HepG2 (cell line): ENCODE results near the gene L3MBTL4. TPM values are rescaled to one million over a fixed set of nuclear protein-coding genes. Genes with fewer than 3 reads are reported as not detected.

Source experiments
- ATAC-seq: fragments of 200-7000 bp; cut with Tn5 transposase; 3 replicates; pipeline ENCODE4 v1.9.1; 2020; ENCODE audit warnings: mild to moderate bottlenecking, moderate library complexity
- BruUV-seq: library from RNA; stranded (reverse); fragments of 400-500 nt; replicated peaks from 2 replicates; lab custom pipeline; 2021; lab: Mats Ljungman, UMichigan
- CTCF ChIA-PET: fragments of 300-600 bp; formaldehyde crosslinking; extraction: SDS; loops from one replicate; lab custom pipeline; 2021; ENCODE audit warnings: low total read pairs, inconsistent platforms, low intra/inter-chr PET ratio; lab: Yijun Ruan, JAX
- POLR2A ChIA-PET: fragments of 350-600 bp; sonication (Branson Sonifier 250); formaldehyde crosslinking; loops from one replicate; lab custom pipeline; 2020; ENCODE audit warnings: antibody characterized with exemption, inconsistent platforms; lab: Yijun Ruan, JAX
- DNase-seq: peaks from one replicate; pipeline ENCODE4 v3.0.0-alpha.2; 2015; ENCODE audit warnings: low spot score
- FAIRE-seq: peaks from 3 replicates; lab custom pipeline; 2011; peaks lifted over from hg19 to GRCh38; lab: Jason Lieb, UNC
- H2AFZ ChIP-seq: one replicate; pipeline ENCODE4 v1.6.1; 2011; ENCODE audit warnings: low read length, inconsistent platforms
- H3K27ac ChIP-seq: fragments of 300-600 bp; 3 replicates; pipeline ENCODE4 v1.8.0; 2011; ENCODE audit warnings: mixed run types, mild to moderate bottlenecking, mixed read lengths, low read length, inconsistent platforms; ENCODE audit not compliant: insufficient read depth; ENCODE audit errors: extremely low read length
- H3K27me3 ChIP-seq, 2 experiments: fragments of 200-600 bp in 1 of 2; 2 replicates in 1 of 2; 3 replicates in 1 of 2; pipeline versions ENCODE4 v1.6.0 to v1.8.0; 2011; ENCODE audit warnings: low read length in 2 of 2, mild to moderate bottlenecking in 2 of 2, moderate library complexity in 2 of 2, inconsistent platforms in 1 of 2; ENCODE audit not compliant: insufficient read depth in 2 of 2, control insufficient read depth in 1 of 2
- H3K36me3 ChIP-seq, 2 experiments: fragments of 200-600 bp in 1 of 2; replicated peaks in 1 of 2; 2 replicates in 1 of 2; 3 replicates in 1 of 2; pipeline versions ENCODE4 v1.5.1 to v1.8.0; 2011; ENCODE audit warnings: low read length in 2 of 2, inconsistent platforms in 1 of 2; ENCODE audit not compliant: insufficient read depth in 2 of 2, control insufficient read depth in 1 of 2
- H3K4me1 ChIP-seq: 2 replicates; pipeline ENCODE4 v1.5.1; 2012; ENCODE audit warnings: low read length, inconsistent platforms; ENCODE audit not compliant: insufficient read depth
- H3K4me2 ChIP-seq: 2 replicates; pipeline ENCODE4 v1.6.0; 2011; ENCODE audit warnings: low read depth, low read length, inconsistent platforms
- H3K4me3 ChIP-seq, 3 experiments: fragments of 200-600 bp in 1 of 3; sonication (generic), shearing (Covaris generic) in 1 of 3; replicated peaks in 1 of 3; 2 replicates each; pipeline ENCODE4 v1.5.1; 2011 to 2016; ENCODE audit warnings: low read length in 3 of 3, inconsistent platforms in 2 of 3, low read depth in 2 of 3, mild to moderate bottlenecking in 2 of 3, control low read depth in 1 of 3, mixed read lengths in 1 of 3; ENCODE audit not compliant: insufficient read depth in 1 of 3
- H3K79me2 ChIP-seq: one replicate; pipeline ENCODE4 v1.6.1; 2011; ENCODE audit warnings: low read length, inconsistent platforms; ENCODE audit not compliant: insufficient read depth
- H3K9ac ChIP-seq: 2 replicates; pipeline ENCODE4 v1.6.0; 2011; ENCODE audit warnings: mild to moderate bottlenecking, low read depth, low read length, inconsistent platforms; ENCODE audit not compliant: insufficient read depth
- H3K9me3 ChIP-seq: 2 replicates; pipeline ENCODE4 v1.5.1; 2012; ENCODE audit warnings: mild to moderate bottlenecking, low read length
- H4K20me1 ChIP-seq: 2 replicates; pipeline ENCODE4 v1.6.0; 2011; ENCODE audit warnings: inconsistent platforms, mild to moderate bottlenecking, low read length, moderate library complexity; ENCODE audit not compliant: insufficient read depth
- CHCHD3 ChIP-seq: sonication (generic); formaldehyde crosslinking; IDR thresholded peaks from 2 replicates; pipeline ENCODE4 v1.8.0; 2022; ENCODE audit warnings: mild to moderate bottlenecking, missing genetic modification reagents, moderate library complexity
- ZNF136 ChIP-seq: sonication (generic); formaldehyde crosslinking; IDR thresholded peaks from 2 replicates; pipeline ENCODE4 v1.8.1; 2022; ENCODE audit warnings: low read depth, mild to moderate bottlenecking, moderate library complexity, missing genetic modification reagents
- ZNF281 ChIP-seq: sonication (generic); formaldehyde crosslinking; IDR thresholded peaks from 2 replicates; pipeline ENCODE4 v1.4.0; 2020; ENCODE audit warnings: missing genetic modification reagents, borderline replicate concordance
- ZNF674 ChIP-seq: sonication (generic); formaldehyde crosslinking; IDR thresholded peaks from 2 replicates; pipeline ENCODE4 v1.5.0; 2020; ENCODE audit warnings: low read depth, mild to moderate bottlenecking, missing genetic modification reagents
- WGBS: methylation state at CpG from one replicate; pipeline ENCODE4 v1.1.6; 2017; ENCODE audit warnings: low lambda C conversion rate; 5-methylcytosine and 5-hydroxymethylcytosine counted together
- in situ Hi-C: cut with HindIII; loops from 2 replicates; pipeline ENCODE4 v1.10.0; 2017; ENCODE audit warnings: low pct_unique_long_range_greater_than_20kb; ENCODE audit not compliant: extremely low pct_ligation_motif_present
- intact Hi-C: fragments of 100-400 bp; cut with micrococcal nuclease; formaldehyde crosslinking; loops from one replicate; pipeline ENCODE4 v1.10.0; 2022; ENCODE audit not compliant: unreplicated experiment
- polyA plus RNA-seq, 8 experiments: library from polyadenylated mRNA; depleted of rRNA in 3 of 8; stranded (reverse) in 7 of 8; unstranded in 1 of 8; fragments of >200 nt; fragmentation: Illumina TruSeq in 4 of 8; extraction: Trizol in 4 of 8; gene quantifications; 2 replicates each; pipeline versions ENCODE4 v1.2.1 to v1.2.3, GENCODE V29; 2011 to 2016; ENCODE audit warnings: low read depth in 4 of 8, missing spikeins in 1 of 8, mixed read lengths in 1 of 8; ENCODE audit not compliant: insufficient read depth in 1 of 8
- total RNA-seq, 5 experiments: library from RNA; depleted of rRNA; stranded (reverse); fragments of >200 nt; fragmentation: Illumina TruSeq; extraction: Trizol; gene quantifications; 2 replicates each; pipeline ENCODE4 v1.2.3, GENCODE V29; 2016; ENCODE audit warnings: low read depth in 1 of 5

Gene L3MBTL4
- total and polyA plus RNA-seq, 2 of the 13 experiments (the other 11 are each of a cell fraction or from before 2014, with no cell fraction given), result 10.8 to 13.3 TPM

GRCh38 chr18:6389005-6389404, 25.7 kb downstream of the L3MBTL4 start:
- no peak overlapping the region for H3K4me3 ChIP-seq
- ATAC-seq (no peak), FAIRE-seq (no peak), DNase-seq (no peak)
- BruUV-seq, result no TSS peak
- no peak overlapping the region for H2AFZ ChIP-seq
- no peak for TF ChIP-seq CHCHD3 (CRISPR knock-in tag)
- peak; percentile 66; the same call in 1 of the 2 replicates for TF ChIP-seq ZNF136 (CRISPR knock-in tag)
- CTCF ChIA-PET, result no interaction called here
- intact Hi-C loops, result no loop called here
- H3K9me3 ChIP-seq, result peaks cover 21% of the 10 kb centered on the region
- 0 out of 2 replicates have a peak, but pooled peaks cover 7% of the 10 kb centered on the region for H4K20me1 ChIP-seq
- H3K4me1 ChIP-seq, result peaks cover 5% of the 10 kb centered on the region; the same call in 1 of the 2 replicates
- WGBS, result 89% methylated on average over 2 of the region's 2 CpGs
- H3K79me2 ChIP-seq, result peaks cover 63% of the 10 kb centered on the region
- no peak overlapping the region for H3K27ac ChIP-seq
- no peak overlapping the region for H3K9ac ChIP-seq
- POLR2A ChIA-PET, result no interaction called here
- H3K27me3 ChIP-seq, result no peaks in the 10 kb centered on the region
- H3K4me2 ChIP-seq, result no peak overlapping the region
- in situ Hi-C loops, result no loop called here
- H3K36me3 ChIP-seq, result no peaks in the 10 kb centered on the region; a peak in 1 of 5 replicates

GRCh38 chr18:6382963-6383362, 31.7 kb downstream of the L3MBTL4 start:
- no peaks in the 10 kb centered on the region for H3K27me3 ChIP-seq
- H3K9ac ChIP-seq, result no peak overlapping the region
- H3K4me3 ChIP-seq, result no peak overlapping the region
- H2AFZ ChIP-seq, result no peak overlapping the region
- POLR2A ChIA-PET, result no interaction called here
- WGBS, result 86% methylated on average over 4 of the region's 7 CpGs
- BruUV-seq, result no TSS peak
- DNase-seq (no peak), FAIRE-seq (no peak), ATAC-seq (no peak)
- in situ Hi-C loops, result no loop called here
- H3K79me2 ChIP-seq, result peaks cover 30% of the 10 kb centered on the region
- TF ChIP-seq ZNF281 (CRISPR knock-in tag) (peak; percentile 75; the same call in 1 of the 2 replicates), ZNF674 (CRISPR knock-in tag) (no peak)
- no peaks in the 10 kb centered on the region for H4K20me1 ChIP-seq
- intact Hi-C loops, result no loop called here
- CTCF ChIA-PET, result no interaction called here
- no peaks in the 10 kb centered on the region; a peak in 1 of 5 replicates for H3K36me3 ChIP-seq
- H3K4me2 ChIP-seq, result no peak overlapping the region
- peaks cover 28% of the 10 kb centered on the region for H3K4me1 ChIP-seq
- H3K27ac ChIP-seq, result no peak overlapping the region
- H3K9me3 ChIP-seq, result no peaks in the 10 kb centered on the region
